HG02938 (cell line): ENCODE measurements around the gene SGSH.

Experiments used
- ATAC-seq: cut with Tn5 transposase; IDR thresholded peaks from one replicate; pipeline ENCODE4 v1.9.1; 2021; ENCODE audit warnings: mild to moderate bottlenecking, moderate library complexity; ENCODE audit not compliant: unreplicated experiment

Gene SGSH

GRCh38 chr17:80227666-80228065, 7.5 kb upstream of the SGSH start:
- no peak for ATAC-seq

GRCh38 chr17:80227156-80227555, 7.0 kb upstream of the SGSH start:
- ATAC-seq = no peak

GRCh38 chr17:80225230-80225629, 5.1 kb upstream of the SGSH start:
- no peak for ATAC-seq

GRCh38 chr17:80224683-80225082, 4.5 kb upstream of the SGSH start:
- ATAC-seq = no peak

GRCh38 chr17:80223838-80224497, 3.8 kb upstream of the SGSH start:
- ATAC-seq = no peak

- no peak for ATAC-seq
Measured at GRCh38 chr17:80223142-80223815, 3.1 kb upstream of the SGSH start.

GRCh38 chr17:80222376-80223141, 2.4 kb upstream of the SGSH start:
- no peak for ATAC-seq

GRCh38 chr17:80221351-80222105, 1.4 kb upstream of the SGSH start:
- no peak for ATAC-seq

- ATAC-seq = no peak
Measured at GRCh38 chr17:80220736-80221215, 643 bp upstream of the SGSH start.

- ATAC-seq = no peak
Measured at GRCh38 chr17:80219763-80220053, 425 bp downstream of the SGSH start.

GRCh38 chr17:80219013-80219762, 945 bp downstream of the SGSH start:
- peak; percentile 73 for ATAC-seq

- ATAC-seq = no peak
Measured at GRCh38 chr17:80218391-80218790, 1.7 kb downstream of the SGSH start.

- no peak for ATAC-seq
Measured at GRCh38 chr17:80217703-80218362, 2.3 kb downstream of the SGSH start.

GRCh38 chr17:80216473-80217456, 3.4 kb downstream of the SGSH start:
- no peak for ATAC-seq

- no peak for ATAC-seq
Measured at GRCh38 chr17:80214878-80215210, 5.3 kb downstream of the SGSH start.

GRCh38 chr17:80214012-80214877, 5.9 kb downstream of the SGSH start:
- no peak for ATAC-seq

GRCh38 chr17:80213643-80213975, 6.5 kb downstream of the SGSH start:
- ATAC-seq = no peak

- no peak for ATAC-seq
Measured at GRCh38 chr17:80212962-80213642, 7.0 kb downstream of the SGSH start.
